GM18526 (cell line): Measurements from ENCODE around the gene EXOSC10.

Experiments used
- POLR2A ChIP-seq: IDR thresholded peaks from 3 replicates; pipeline ENCODE4 v1.6.1; 2011; ENCODE audit not compliant: insufficient read length; ENCODE audit errors: extremely low read depth

EXOSC10 gene

GRCh38 chr1:11068600-11069473 is 30.8 kb downstream of the EXOSC10 start:
- TF ChIP-seq POLR2A = no peak

- TF ChIP-seq POLR2A = no peak
These were observed 31.7 kb downstream of the EXOSC10 start for GRCh38 chr1:11067716-11068599.

DNA sequence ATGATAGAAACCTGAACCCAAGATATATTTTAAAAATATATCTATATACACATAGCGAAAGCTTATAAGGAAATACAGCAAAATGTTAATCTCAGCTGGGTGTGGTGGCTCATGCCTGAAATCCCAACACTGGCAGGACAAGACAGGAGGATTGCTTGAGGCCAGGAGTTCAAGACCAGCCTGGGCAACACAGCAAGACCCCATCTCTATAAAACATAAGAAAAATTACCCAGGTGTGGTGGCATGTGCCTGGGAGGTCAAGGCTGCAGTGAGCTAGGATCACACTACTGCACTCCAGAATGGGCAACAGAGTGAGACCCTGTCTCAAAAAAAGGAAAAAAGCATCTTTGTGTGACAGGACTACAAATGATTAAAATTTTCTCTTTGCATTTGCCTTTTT is 33.9 kb downstream of the EXOSC10 start:
- no peak for TF ChIP-seq POLR2A

GRCh38 chr1:11064942-11065341 is 34.7 kb downstream of the EXOSC10 start:
- TF ChIP-seq POLR2A = no peak

- no peak for TF ChIP-seq POLR2A
These were observed 36.7 kb downstream of the EXOSC10 start for GRCh38 chr1:11062965-11063401.

DNA sequence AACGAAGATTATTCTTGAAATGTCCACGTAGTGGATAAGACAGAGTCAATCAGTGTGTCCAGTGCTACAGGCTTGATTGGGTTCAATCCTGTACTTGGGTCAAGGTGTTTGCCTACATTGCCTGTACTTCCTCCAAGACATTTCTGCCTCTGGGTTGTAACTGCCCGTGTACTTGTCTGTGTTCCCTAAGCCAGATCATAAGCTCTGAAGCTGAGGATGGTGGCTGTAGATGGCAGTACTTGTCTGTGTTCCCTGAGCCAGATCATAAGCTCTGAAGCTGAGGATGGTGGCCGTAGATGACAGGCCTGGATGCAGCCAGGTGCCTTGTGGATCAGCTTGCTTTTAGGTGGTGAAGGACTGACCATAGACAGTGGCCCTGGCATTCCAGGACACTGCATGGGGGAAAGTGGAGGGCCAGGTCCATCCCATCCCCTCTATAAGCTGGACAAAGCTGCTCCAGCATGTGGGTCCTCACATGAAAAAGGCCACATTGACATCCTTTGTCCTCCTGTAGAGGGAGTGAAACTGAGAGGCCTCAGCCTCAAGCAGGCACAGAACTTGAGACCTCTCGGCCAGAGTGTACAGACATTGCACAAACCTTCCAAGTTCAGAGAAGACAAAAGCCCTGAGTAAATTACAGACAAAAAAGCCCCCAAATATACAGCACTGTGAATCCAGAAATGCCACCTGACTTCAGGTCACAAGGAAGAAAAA is 37.9 kb downstream of the EXOSC10 start:
- TF ChIP-seq POLR2A = no peak

GRCh38 chr1:11059968-11060830 is 39.5 kb downstream of the EXOSC10 start, which contains the start of gene SRM:
SRM (minus strand) TSS chr1:11060018; CDS start chr1:11059943, 75 bp downstream.
- TF ChIP-seq POLR2A = peak; percentile 76

DNA sequence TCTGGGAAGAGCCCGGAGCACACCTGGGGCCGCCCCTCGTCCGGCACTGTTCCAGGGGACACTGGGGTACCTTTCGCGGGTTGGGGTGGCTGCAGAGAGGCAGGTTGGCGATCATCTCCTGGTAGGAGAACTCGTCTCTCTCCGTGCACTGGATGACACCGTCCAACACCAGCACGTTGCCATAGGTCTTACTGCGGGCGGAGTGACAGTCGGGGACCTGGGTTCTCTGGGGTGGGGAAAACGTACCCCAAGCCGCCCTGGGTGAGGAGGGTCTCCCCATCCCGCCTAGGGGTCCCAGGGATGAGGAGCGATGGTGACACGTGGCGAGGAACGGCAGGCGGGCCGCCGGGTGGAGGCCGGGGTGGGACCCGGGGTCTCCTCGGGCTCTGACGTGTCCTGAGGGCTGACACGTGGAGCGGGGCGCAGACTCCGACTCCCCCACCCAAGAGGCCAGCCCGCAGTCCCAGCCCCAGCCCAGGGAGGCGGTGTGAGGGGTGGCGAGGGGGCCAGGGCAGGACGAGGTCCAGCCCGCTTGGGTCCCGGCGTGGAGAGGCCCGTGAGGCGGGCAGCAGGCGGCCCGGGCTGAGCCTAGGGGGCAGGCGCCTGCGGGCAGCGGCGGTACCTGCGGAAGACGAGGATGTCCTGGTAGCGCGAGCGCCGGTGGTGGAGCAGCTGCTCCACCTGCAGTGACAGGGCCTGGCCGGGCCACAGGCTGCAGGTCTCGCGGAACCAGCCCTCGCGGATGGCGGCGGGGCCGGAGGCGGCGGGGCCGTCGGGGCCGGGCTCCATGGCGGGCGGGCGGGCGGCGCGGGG is 40.3 kb downstream of the EXOSC10 start:
- TF ChIP-seq POLR2A = no peak

- no peak for TF ChIP-seq POLR2A
These were observed 41.0 kb downstream of the EXOSC10 start for GRCh38 chr1:11058595-11059154.

DNA sequence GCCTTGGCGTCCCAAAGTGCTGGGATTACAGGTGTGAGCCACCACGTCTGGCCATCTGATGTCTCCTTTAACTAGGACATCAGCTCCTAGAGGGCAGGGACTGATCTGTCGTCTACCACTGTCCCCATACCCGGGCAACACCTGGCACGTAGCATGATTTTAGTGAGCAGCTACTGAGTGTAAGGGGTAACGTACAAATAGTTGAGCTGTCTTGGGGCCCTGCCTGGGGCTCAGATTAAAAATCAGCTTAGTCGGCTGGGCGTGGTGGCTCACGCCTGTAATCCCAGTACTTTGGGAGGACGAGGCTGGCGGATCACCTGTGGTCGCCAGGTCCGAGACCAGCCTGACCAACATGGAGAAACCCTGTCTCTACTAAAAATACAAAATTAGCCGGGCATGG is 41.6 kb downstream of the EXOSC10 start:
- no peak for TF ChIP-seq POLR2A

DNA sequence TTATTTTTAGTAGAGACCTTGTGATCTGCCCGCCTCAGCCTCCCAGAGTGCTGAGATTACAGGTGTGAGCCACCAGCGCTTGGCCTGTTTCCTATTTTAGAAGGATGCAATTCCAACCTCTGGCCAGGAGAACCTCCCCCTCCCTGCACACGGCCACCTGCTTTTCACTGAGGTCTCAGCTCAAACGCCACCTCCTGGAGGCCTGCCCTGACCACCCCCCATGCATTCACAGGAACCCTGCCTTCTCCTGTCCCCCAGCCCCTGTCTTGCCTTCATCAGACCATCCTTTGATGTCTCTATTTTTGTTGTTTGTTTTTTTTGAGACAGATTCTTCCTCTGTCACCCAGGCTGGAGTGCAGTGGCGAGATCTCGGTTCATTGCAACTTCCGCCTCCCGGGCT is 42.2 kb downstream of the EXOSC10 start:
- TF ChIP-seq POLR2A = no peak

DNA sequence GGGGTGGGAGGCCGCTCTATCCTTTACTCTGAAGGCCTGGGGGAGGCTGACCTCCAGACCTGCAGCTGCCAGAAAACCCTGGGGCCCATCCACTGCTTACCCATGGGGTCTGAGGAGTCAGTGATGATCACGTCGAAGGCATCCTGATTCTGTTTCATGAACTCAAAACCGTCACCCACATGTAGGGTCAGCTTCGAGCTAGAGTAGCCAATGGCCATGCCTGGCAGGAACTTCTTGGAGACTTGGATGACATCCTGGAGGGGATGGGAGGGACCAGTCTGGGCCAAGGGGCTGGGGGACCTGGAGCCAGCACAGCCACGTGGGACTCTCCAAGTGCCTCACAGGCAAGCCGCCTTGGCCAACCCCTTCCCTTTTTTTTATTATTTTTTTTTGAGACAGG is 43.2 kb downstream of the EXOSC10 start:
- no peak for TF ChIP-seq POLR2A

DNA sequence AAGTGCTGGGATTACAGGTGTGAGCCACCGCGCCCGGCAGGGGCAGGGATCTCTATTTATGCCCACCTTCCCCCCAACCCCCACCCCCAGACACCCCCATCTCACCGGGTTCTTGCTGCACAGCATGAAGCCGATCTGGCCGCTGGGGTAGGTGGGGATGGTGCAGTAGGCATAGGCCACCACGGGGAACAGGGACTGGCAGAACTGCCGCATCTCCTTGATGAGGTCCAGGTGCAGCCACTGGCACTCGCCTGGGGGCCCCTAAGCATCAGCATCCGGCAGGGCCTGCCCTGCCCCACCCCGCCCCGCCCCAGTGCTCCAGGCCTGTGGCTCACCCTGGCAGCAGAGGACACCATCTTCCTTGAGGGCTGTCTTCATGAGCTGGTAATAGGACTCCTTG is 44.0 kb downstream of the EXOSC10 start:
- no peak for TF ChIP-seq POLR2A

DNA sequence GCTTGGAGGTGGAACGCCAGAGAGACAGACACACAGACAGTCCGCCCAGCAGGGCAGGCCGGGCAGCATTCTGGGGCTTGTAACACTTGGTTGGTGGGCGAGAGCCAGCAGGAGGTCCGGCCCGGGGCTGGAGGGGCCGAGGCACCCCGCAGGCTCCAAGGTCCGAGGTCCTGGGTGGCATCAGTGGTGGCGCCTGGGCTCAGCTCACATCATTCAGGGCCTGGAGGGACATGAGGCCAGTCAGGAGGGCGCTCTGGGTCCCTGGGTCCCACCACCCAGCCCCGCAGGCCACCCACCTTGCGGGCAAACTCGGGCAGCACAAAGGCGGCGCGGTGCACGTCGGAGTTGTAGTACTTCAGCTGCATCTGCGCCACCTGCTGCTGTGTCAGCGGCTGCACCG is 45.0 kb downstream of the EXOSC10 start:
- no peak for TF ChIP-seq POLR2A

DNA sequence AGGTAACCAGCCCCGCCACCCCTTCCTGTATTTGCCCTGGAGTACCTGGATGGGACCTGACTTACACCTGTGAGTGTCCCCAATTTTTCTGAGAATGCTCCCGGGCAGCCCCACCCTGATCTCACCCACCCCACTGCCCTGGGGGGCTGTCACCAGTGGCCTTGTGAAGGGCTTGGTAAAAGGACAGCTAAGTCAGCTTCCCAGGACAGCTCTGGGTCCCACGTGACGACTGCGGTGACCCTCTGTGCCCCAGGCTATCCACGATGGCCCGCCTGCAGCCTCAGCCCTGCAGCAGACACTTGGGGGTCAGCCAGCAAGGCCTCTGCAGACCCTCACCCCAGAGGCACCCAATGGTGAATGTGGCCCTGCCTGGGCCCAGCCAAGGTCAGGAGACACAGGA is 45.5 kb downstream of the EXOSC10 start:
- TF ChIP-seq POLR2A = peak; percentile 20
